IMR-90 (cell line): ENCODE results near the gene PRLH. TPM values are rescaled to one million over a fixed set of nuclear protein-coding genes. Genes with fewer than 3 reads are reported as not detected.

Source experiments
- ATAC-seq: fragments of 200-7000 bp; cut with Tn5 transposase; 2 replicates; pipeline ENCODE4 v1.9.1; 2020; ENCODE audit warnings: low read depth, mild to moderate bottlenecking, moderate library complexity
- BruUV-seq: library from RNA; stranded (reverse); fragments of 400-500 nt; replicated peaks from 2 replicates; lab custom pipeline; 2021; lab: Mats Ljungman, UMichigan
- CTCF ChIA-PET: fragments of 300-600 bp; formaldehyde crosslinking; extraction: SDS; loops from one replicate; lab custom pipeline; 2021; ENCODE audit warnings: antibody characterized with exemption; lab: Yijun Ruan, JAX
- POLR2A ChIA-PET: fragments of 300-600 bp; sonication (Branson Sonifier 250); formaldehyde crosslinking; loops from one replicate; lab custom pipeline; 2022; ENCODE audit warnings: antibody characterized with exemption; ENCODE audit not compliant: unreplicated experiment; lab: Charles Lee
- DNase-seq: peaks from one replicate; pipeline ENCODE4 v3.0.0; 2013
- H2AFZ ChIP-seq: replicated peaks from 2 replicates; pipeline ENCODE3; 2013; ENCODE audit warnings: low read length, mild to moderate bottlenecking; ENCODE audit not compliant: poor library complexity
- H2AK5ac ChIP-seq: 2 replicates; pipeline ENCODE4 v1.6.1; 2013; ENCODE audit warnings: low read depth, low read length, inconsistent platforms
- H2AK9ac ChIP-seq: replicated peaks from 2 replicates; pipeline ENCODE3; 2013; ENCODE audit warnings: mild to moderate bottlenecking, low read depth, low read length, moderate library complexity; ENCODE audit not compliant: poor library complexity
- H2BK120ac ChIP-seq: 2 replicates; pipeline ENCODE4 v1.6.1; 2013; ENCODE audit warnings: low read depth, low read length, inconsistent platforms
- H2BK15ac ChIP-seq: 3 replicates; pipeline ENCODE4 v1.6.1; 2013; ENCODE audit warnings: low read depth, low read length, inconsistent platforms
- H2BK20ac ChIP-seq: 2 replicates; pipeline ENCODE4 v1.6.1; 2013; ENCODE audit warnings: low read depth, mild to moderate bottlenecking, inconsistent platforms, low read length, moderate library complexity
- H2BK5ac ChIP-seq: 2 replicates; pipeline ENCODE4 v1.6.1; 2013; ENCODE audit warnings: mild to moderate bottlenecking, low read depth, low read length, inconsistent platforms; ENCODE audit not compliant: poor library complexity, severe bottlenecking
- H3K14ac ChIP-seq: replicated peaks from 2 replicates; pipeline ENCODE4 v1.6.1; 2013; ENCODE audit warnings: low read depth, low read length, inconsistent platforms
- H3K18ac ChIP-seq: 2 replicates; pipeline ENCODE4 v1.6.1; 2013; ENCODE audit warnings: low read depth, low read length, control low read depth
- H3K23ac ChIP-seq: 2 replicates; pipeline ENCODE4 v1.6.1; 2013; ENCODE audit warnings: low read depth, low read length, inconsistent platforms
- H3K27ac ChIP-seq: 2 replicates; pipeline ENCODE4 v1.5.1; 2013; ENCODE audit warnings: mild to moderate bottlenecking, control low read depth, low read length; ENCODE audit not compliant: insufficient read depth
- H3K27me3 ChIP-seq: 2 replicates; pipeline ENCODE4 v1.6.1; 2013; ENCODE audit warnings: low read length; ENCODE audit not compliant: control insufficient read depth, insufficient read depth
- H3K36me3 ChIP-seq: 2 replicates; pipeline ENCODE4 v1.6.1; 2013; ENCODE audit warnings: low read length, mixed read lengths; ENCODE audit not compliant: control insufficient read depth, insufficient read depth
- H3K4ac ChIP-seq: 2 replicates; pipeline ENCODE4 v1.6.1; 2013; ENCODE audit warnings: low read depth, low read length, inconsistent platforms
- H3K4me1 ChIP-seq: 2 replicates; pipeline ENCODE4 v1.6.1; 2013; ENCODE audit warnings: low read length, mixed read lengths; ENCODE audit not compliant: control insufficient read depth, insufficient read depth
- H3K4me2 ChIP-seq: 2 replicates; pipeline ENCODE4 v1.6.1; 2013; ENCODE audit warnings: low read depth, mild to moderate bottlenecking, control low read depth, low read length, moderate library complexity
- H3K4me3 ChIP-seq: 2 replicates; pipeline ENCODE4 v1.5.1; 2013; ENCODE audit warnings: low read depth, mild to moderate bottlenecking, control low read depth, low read length, moderate library complexity; ENCODE audit not compliant: insufficient read depth
- H3K56ac ChIP-seq: 2 replicates; pipeline ENCODE4 v1.6.1; 2013; ENCODE audit warnings: low read length, inconsistent platforms; ENCODE audit not compliant: insufficient read depth; ENCODE audit errors: extremely low read depth
- H3K79me1 ChIP-seq, 2 experiments: 2 replicates each; pipeline ENCODE4 v1.6.1; 2013; ENCODE audit warnings: low read length in 2 of 2, inconsistent platforms in 1 of 2, low read depth in 1 of 2
- H3K9ac ChIP-seq: 2 replicates; pipeline ENCODE4 v1.6.1; 2013; ENCODE audit warnings: low read depth, low read length, control low read depth
- H3K9me1 ChIP-seq: 2 replicates; pipeline ENCODE4 v1.6.1; 2013; ENCODE audit warnings: low read length, inconsistent platforms; ENCODE audit not compliant: insufficient read depth
- H3K9me3 ChIP-seq: 2 replicates; pipeline ENCODE4 v1.6.1; 2013; ENCODE audit warnings: low read length; ENCODE audit not compliant: control insufficient read depth, insufficient read depth
- H4K20me1 ChIP-seq: 2 replicates; pipeline ENCODE4 v1.6.1; 2013; ENCODE audit warnings: low read length, inconsistent platforms; ENCODE audit not compliant: insufficient read depth
- H4K5ac ChIP-seq: 2 replicates; pipeline ENCODE4 v1.6.1; 2013; ENCODE audit warnings: mild to moderate bottlenecking, low read depth, low read length, control low read depth
- H4K8ac ChIP-seq, 2 experiments: 2 replicates each; pipeline ENCODE4 v1.6.1; 2013; ENCODE audit warnings: low read depth in 2 of 2, low read length in 2 of 2, control low read depth in 1 of 2, inconsistent platforms in 1 of 2
- H4K91ac ChIP-seq: 2 replicates; pipeline ENCODE4 v1.6.1; 2013; ENCODE audit warnings: low read depth, low read length, inconsistent platforms; ENCODE audit not compliant: insufficient read depth
- CEBPB ChIP-seq: IDR thresholded peaks from 2 replicates; pipeline ENCODE4 v1.6.1; 2012; ENCODE audit warnings: low read depth, low read length, improper control_type of control experiment
- FOS ChIP-seq: fragments of 150-350 bp; IDR thresholded peaks from 2 replicates; pipeline ENCODE4 v1.6.1; 2016; ENCODE audit warnings: low read depth, low read length
- MXI1 ChIP-seq: IDR thresholded peaks from 2 replicates; pipeline ENCODE4 v1.6.1; 2012; ENCODE audit warnings: low read depth, mild to moderate bottlenecking, low read length, moderate library complexity, borderline replicate concordance
- NFE2L2 ChIP-seq: fragments of 150-350 bp; IDR thresholded peaks from 2 replicates; pipeline ENCODE4 v1.6.1; 2016; ENCODE audit warnings: low read depth, mild to moderate bottlenecking, low read length
- POLR2A ChIP-seq: IDR thresholded peaks from 2 replicates; pipeline ENCODE4 v1.6.1; 2012; ENCODE audit warnings: mild to moderate bottlenecking, low read depth, low read length
- RAD21 ChIP-seq: IDR thresholded peaks from 2 replicates; pipeline ENCODE4 v1.6.1; 2012; ENCODE audit warnings: low read length, improper control_type of control experiment
- RCOR1 ChIP-seq: IDR thresholded peaks from 2 replicates; pipeline ENCODE4 v1.6.1; 2012; ENCODE audit warnings: mild to moderate bottlenecking, low read length, improper control_type of control experiment; ENCODE audit not compliant: insufficient replicate concordance
- RFX5 ChIP-seq: IDR thresholded peaks from 2 replicates; pipeline ENCODE4 v1.8.0; 2012; ENCODE audit warnings: low read depth, mild to moderate bottlenecking, low read length, moderate library complexity
- SMC3 ChIP-seq: fragments of 150-350 bp; IDR thresholded peaks from 2 replicates; pipeline ENCODE4 v1.6.1; 2016; ENCODE audit warnings: low read depth, mild to moderate bottlenecking, antibody characterized with exemption, low read length, moderate library complexity
- WGBS, 2 experiments: methylation state at CpG; one replicate each; pipeline versions ENCODE4 v1.1.5 to v1.1.7; 2013; ENCODE audit warnings: missing lambda C conversion rate in 2 of 2; ENCODE audit not compliant: insufficient read length in 1 of 2; ENCODE audit errors: extremely low coverage in 2 of 2; 5-methylcytosine and 5-hydroxymethylcytosine counted together
- dilution Hi-C: fragments of 300-500 bp; cut with HindIII; formaldehyde crosslinking; loops from one replicate; pipeline ENCODE4 v1.14.3; 2018; ENCODE audit warnings: low sequenced_read_pairs; ENCODE audit not compliant: unreplicated experiment
- in situ Hi-C: fragments of 300-500 bp; cut with MboI; formaldehyde crosslinking; loops from 3 replicates; pipeline ENCODE4 v1.14.3; 2019; ENCODE audit warnings: low sequenced_read_pairs, inconsistent platforms, mixed read lengths
- intact Hi-C: fragments of 100-400 bp; cut with micrococcal nuclease; formaldehyde crosslinking; loops from 2 replicates; pipeline ENCODE4 v1.10.0; 2022
- polyA plus RNA-seq, 3 experiments: library from polyadenylated mRNA; depleted of rRNA; stranded (reverse); fragments of >200 nt; gene quantifications; 2 replicates each; pipeline ENCODE4 v1.2.3, GENCODE V29; 2012; ENCODE audit warnings: low replicate concordance in 1 of 3
- total RNA-seq: library from RNA; depleted of rRNA; stranded (reverse); fragments of >200 nt; gene quantifications from 2 replicates; pipeline ENCODE4 v1.2.3, GENCODE V29; 2012
- TF ChIP-seq, protein P1 (sequence below): conservative IDR thresholded peaks from 2 replicates; pipeline ENCODE4 v1.5.1; 2012; ENCODE audit warnings: mild to moderate bottlenecking, low read depth, low read length, improper control_type of control experiment

PRLH gene
- total and polyA plus RNA-seq, 2 of the 4 experiments (the other 2 are of a cell fraction) = not detected

DNA sequence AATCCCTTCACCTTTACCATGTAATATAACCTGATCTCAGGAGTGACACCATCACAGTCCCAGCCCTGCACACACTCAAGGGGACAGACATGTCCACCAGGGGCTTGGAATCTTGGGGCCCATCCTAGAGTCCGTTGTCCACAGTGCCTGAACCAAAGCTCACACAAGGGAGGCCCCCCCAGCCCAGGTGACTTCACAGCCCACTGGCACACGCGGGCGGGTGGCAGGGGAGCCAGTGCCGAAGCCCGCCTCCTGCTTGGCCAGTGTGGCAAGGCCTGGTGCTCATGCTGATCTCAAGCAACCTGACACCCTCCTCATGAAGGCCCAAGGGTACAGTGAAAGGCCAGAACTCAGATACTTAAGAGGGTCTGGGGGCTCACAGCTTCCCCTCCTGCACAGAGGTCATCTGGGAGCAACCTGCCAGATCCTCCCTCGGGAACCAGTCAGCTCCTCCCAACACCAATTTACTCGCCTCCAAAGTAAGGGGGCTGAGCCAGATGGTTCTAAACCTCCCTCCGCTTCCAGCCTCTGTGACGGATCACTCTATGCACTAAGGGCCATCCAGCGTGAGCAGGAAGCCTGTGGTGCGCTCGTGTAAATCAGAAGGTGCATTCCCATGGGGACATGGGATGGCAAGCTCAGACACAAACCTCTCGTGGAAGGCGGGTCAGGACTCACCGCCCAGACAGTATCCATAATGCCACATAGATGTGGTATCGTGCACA lies 27.4 kb downstream of the PRLH start:
- H3K9me3 ChIP-seq = no peaks in the 10 kb centered on the region
- 73% methylated on average over 5 of the region's 17 CpGs; no CpG with 5 or more reads in 1 of the 2 experiments for WGBS, 2 experiments
- no peak overlapping the region for H3K4me3 ChIP-seq
- ATAC-seq (no peak), DNase-seq (no peak)
- peak overlapping the region; percentile 26; the same call in 1 of the 2 replicates for H2AK5ac ChIP-seq
- H3K18ac ChIP-seq = no peak overlapping the region
- H2BK5ac ChIP-seq = no peak overlapping the region
- no peaks in the 10 kb centered on the region for H3K9me1 ChIP-seq
- H4K8ac ChIP-seq = no peak overlapping the region
- no peak overlapping the region for H3K9ac ChIP-seq
- H2BK15ac ChIP-seq = no peak overlapping the region
- H3K4me1 ChIP-seq = peaks cover 6% of the 10 kb centered on the region
- no peak overlapping the region for H3K23ac ChIP-seq
- dilution Hi-C loops (no loop called here), in situ Hi-C loops (loop anchor here (5.0 kb wide), 1 partner anchor 149 kb away; no protein-coding TSS in a partner anchor), intact Hi-C loops (no loop called here)
- H3K27ac ChIP-seq = no peak overlapping the region
- no peaks in the 10 kb centered on the region for H4K20me1 ChIP-seq
- no TSS peak for BruUV-seq
- H2BK120ac ChIP-seq = no peak overlapping the region
- ChIA-PET CTCF (no interaction called here), POLR2A (no interaction called here)
- H3K14ac ChIP-seq = no peak overlapping the region
- no peak overlapping the region for H2BK20ac ChIP-seq
- H3K56ac ChIP-seq = no peak overlapping the region
- H2AK9ac ChIP-seq = peak overlapping the region; percentile 25
- no peak overlapping the region for H3K4ac ChIP-seq
- no peaks in the 10 kb centered on the region for H3K36me3 ChIP-seq
- H3K4me2 ChIP-seq = no peak overlapping the region
- TF ChIP-seq CEBPB (no peak), MXI1 (no peak), SMC3 (no peak), FOS (no peak), POLR2A (no peak), RCOR1 (no peak), RFX5 (no peak), NFE2L2 (no peak), RAD21 (no peak)
- TF ChIP-seq, protein P1, sequence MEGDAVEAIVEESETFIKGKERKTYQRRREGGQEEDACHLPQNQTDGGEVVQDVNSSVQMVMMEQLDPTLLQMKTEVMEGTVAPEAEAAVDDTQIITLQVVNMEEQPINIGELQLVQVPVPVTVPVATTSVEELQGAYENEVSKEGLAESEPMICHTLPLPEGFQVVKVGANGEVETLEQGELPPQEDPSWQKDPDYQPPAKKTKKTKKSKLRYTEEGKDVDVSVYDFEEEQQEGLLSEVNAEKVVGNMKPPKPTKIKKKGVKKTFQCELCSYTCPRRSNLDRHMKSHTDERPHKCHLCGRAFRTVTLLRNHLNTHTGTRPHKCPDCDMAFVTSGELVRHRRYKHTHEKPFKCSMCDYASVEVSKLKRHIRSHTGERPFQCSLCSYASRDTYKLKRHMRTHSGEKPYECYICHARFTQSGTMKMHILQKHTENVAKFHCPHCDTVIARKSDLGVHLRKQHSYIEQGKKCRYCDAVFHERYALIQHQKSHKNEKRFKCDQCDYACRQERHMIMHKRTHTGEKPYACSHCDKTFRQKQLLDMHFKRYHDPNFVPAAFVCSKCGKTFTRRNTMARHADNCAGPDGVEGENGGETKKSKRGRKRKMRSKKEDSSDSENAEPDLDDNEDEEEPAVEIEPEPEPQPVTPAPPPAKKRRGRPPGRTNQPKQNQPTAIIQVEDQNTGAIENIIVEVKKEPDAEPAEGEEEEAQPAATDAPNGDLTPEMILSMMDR = no peak
- H2AFZ ChIP-seq = no peak overlapping the region
- no peak overlapping the region for H4K5ac ChIP-seq
- H4K91ac ChIP-seq = no peak overlapping the region
- no peaks in the 10 kb centered on the region for H3K27me3 ChIP-seq
- no peaks in the 10 kb centered on the region for H3K79me1 ChIP-seq
